Activated CD4-positive, alpha-beta T cell treated with anti-CD3 and anti-CD28 coated beads, Interleukin-2, amount 50 U/mL, for 48 hours (primary cell): Measurements from ENCODE around the gene FAHD2A.
"Not testable (repeated sequence)": the region's sequence is repeated elsewhere in the genome, so short reads cannot be mapped to it uniquely, and the experiment has no call there.

ENCODE experiments used
- DNase-seq, 2 experiments: peaks; one replicate each; pipeline ENCODE4 v3.0.0-alpha.2; 2020

The FAHD2A gene

DNA sequence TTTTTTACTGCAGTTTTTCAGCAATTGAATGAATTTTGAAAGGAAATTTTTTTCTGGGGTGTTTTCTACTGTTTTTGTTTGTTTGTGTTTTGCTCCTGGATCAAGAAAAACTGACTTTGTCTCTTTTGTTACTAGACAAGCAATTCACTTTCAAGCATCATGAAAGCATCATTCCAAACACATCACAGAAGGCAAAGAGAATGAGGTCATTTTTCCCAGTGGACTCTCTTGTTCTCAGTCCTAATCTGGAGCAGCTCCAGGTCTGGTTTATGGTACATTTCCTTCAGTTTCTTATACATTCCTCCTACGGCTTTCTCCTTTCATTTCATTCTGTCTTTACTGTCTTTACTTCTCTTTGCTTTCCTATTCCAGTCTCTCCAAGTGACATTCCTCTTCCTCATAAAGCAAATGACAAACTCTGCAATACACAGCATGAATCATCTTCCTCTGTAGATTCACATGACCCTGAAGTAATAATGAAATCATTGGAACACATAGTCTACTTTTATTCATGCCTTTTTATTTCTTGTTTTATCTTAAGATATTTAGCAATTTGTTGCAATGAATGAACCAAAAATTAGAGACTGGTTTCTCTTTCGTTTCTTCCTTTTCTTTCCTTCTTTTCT lies 40.1 kb downstream of the FAHD2A start:
- not testable (repeated sequence) for DNase-seq

DNA sequence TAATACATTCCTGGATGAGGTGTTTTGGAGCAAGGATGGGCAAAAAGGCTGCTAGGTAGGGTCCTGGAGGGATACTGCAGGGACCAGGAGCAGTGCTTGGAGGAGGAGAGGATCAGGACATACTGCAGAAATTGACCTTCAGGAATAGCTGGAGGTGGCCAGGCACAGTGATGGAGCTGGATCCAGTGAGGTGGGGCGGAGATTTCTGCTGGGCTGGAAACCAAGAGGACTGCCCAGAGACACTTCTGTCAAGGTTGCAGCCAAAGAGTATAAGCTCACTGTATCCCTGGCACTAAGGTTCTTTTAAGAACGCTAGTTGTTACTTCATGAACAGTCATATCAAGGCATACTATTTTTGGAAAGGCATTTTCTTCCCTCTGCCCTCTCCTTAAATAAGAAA lies 42.8 kb downstream of the FAHD2A start:
- not testable (repeated sequence) for DNase-seq

DNA sequence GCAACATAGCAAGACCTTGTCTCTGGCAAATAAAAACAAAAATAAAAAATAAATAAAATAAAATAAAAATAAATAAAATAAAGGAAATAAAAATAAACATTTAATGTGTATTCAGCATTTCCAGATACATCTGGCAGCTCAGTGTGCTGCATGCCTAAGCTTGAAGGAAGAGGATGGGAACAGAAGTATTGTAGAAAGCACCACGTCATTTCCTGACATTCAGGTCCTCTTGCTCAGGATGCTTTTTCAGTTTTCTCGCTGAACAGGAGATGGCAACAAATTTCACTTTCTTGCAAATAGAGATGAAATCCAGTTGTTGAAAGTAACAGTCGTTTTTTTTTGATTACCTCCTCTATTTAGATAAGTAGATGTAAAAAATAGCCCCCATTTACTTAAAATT lies 60.8 kb downstream of the FAHD2A start:
- DNase-seq: not testable (repeated sequence)
